ENCODE measurements around the gene NOP53.
A peak's percentile ranks its signal among the peaks of the same experiment; 100 is the strongest.
"Not testable (repeated sequence)": the region's sequence is repeated elsewhere in the genome, so short reads cannot be mapped to it uniquely, and the experiment has no call there.

The NOP53 gene

GRCh38 chr19:47768604-47769003 is 23.3 kb downstream of the NOP53 start:
- H3K4me2 ChIP-seq (ENCODE audit: low read length) = no peak overlapping the region
- H2AFZ ChIP-seq (ENCODE audit: low read depth, low read length) = no peak overlapping the region
- H3K79me2 ChIP-seq (ENCODE audit: low read length) = no peaks in the 10 kb centered on the region
- no peaks in the 10 kb centered on the region for H3K27me3 ChIP-seq (ENCODE audit: low read depth, low read length)
- H3K4me3 ChIP-seq (ENCODE audit: low read length) = no peak overlapping the region
- H3K9me3 ChIP-seq (ENCODE audit: insufficient read depth, low read length) = no peaks in the 10 kb centered on the region
- H3K4me1 ChIP-seq (ENCODE audit: low read length) = peaks cover 33% of the 10 kb centered on the region
- no peaks in the 10 kb centered on the region for H4K20me1 ChIP-seq (ENCODE audit: insufficient read depth, low read length)
- no peak overlapping the region for H3K27ac ChIP-seq (ENCODE audit: low read length)
- no peak overlapping the region for H3K9ac ChIP-seq (ENCODE audit: low read length)
- H3K36me3 ChIP-seq (replicated peaks; ENCODE audit: low read depth, low read length) = no peaks in the 10 kb centered on the region
- TF ChIP-seq CTCF (IDR thresholded peaks at IDR 0.05; ENCODE audit: low read depth, low read length) = no peak
- no peak for TF ChIP-seq EZH2phosphoT487 (IDR thresholded peaks at IDR 0.05; ENCODE audit: low read depth)

- Histone ChIP-seq H2AFZ (ENCODE audit: low read depth, low read length) (no peak overlapping the region), H3K4me2 (ENCODE audit: low read length) (peak overlapping the region; percentile 39), H3K27ac (ENCODE audit: low read length) (no peak overlapping the region), H3K9ac (ENCODE audit: low read length) (no peak overlapping the region), H3K9me3 (ENCODE audit: insufficient read depth, low read length) (no peaks in the 10 kb centered on the region), H3K36me3 (replicated peaks; ENCODE audit: low read depth, low read length) (no peaks in the 10 kb centered on the region), H3K79me2 (ENCODE audit: low read length) (no peaks in the 10 kb centered on the region), H3K4me1 (ENCODE audit: low read length) (peaks cover 33% of the 10 kb centered on the region), H3K27me3 (ENCODE audit: low read depth, low read length) (no peaks in the 10 kb centered on the region), H3K4me3 (ENCODE audit: low read length) (no peak overlapping the region), H4K20me1 (ENCODE audit: insufficient read depth, low read length) (no peaks in the 10 kb centered on the region)
- TF ChIP-seq EZH2phosphoT487 (IDR thresholded peaks at IDR 0.05; ENCODE audit: low read depth) = no peak
- TF ChIP-seq CTCF (IDR thresholded peaks at IDR 0.05; ENCODE audit: low read depth, low read length) = no peak
Observed at GRCh38 chr19:47769534-47769933, 24.2 kb downstream of the NOP53 start.

GRCh38 chr19:47771291-47771690 is 25.9 kb downstream of the NOP53 start:
- H3K27me3 ChIP-seq (ENCODE audit: low read depth, low read length); H3K79me2 ChIP-seq (ENCODE audit: low read length); H3K4me2 ChIP-seq (ENCODE audit: low read length); H3K9ac ChIP-seq (ENCODE audit: low read length); H3K36me3 ChIP-seq (replicated peaks; ENCODE audit: low read depth, low read length); H4K20me1 ChIP-seq (ENCODE audit: insufficient read depth, low read length); H3K4me3 ChIP-seq (ENCODE audit: low read length); H3K27ac ChIP-seq (ENCODE audit: low read length); H3K9me3 ChIP-seq (ENCODE audit: insufficient read depth, low read length); H2AFZ ChIP-seq (ENCODE audit: low read depth, low read length): not testable (repeated sequence)
- H3K4me1 ChIP-seq (ENCODE audit: low read length) = peaks cover 19% of the 10 kb centered on the region

- no peak overlapping the region for H3K27ac ChIP-seq (ENCODE audit: low read length)
- H3K79me2 ChIP-seq (ENCODE audit: low read length) = peaks cover 16% of the 10 kb centered on the region
- TF ChIP-seq EZH2phosphoT487 (IDR thresholded peaks at IDR 0.05; ENCODE audit: low read depth) (no peak), CTCF (IDR thresholded peaks at IDR 0.05; ENCODE audit: low read depth, low read length) (no peak)
- H4K20me1 ChIP-seq (ENCODE audit: insufficient read depth, low read length) = no peaks in the 10 kb centered on the region
- no peaks in the 10 kb centered on the region for H3K27me3 ChIP-seq (ENCODE audit: low read depth, low read length)
- H3K4me1 ChIP-seq (ENCODE audit: low read length) = peaks cover 9% of the 10 kb centered on the region
- no peak overlapping the region for H2AFZ ChIP-seq (ENCODE audit: low read depth, low read length)
- no peaks in the 10 kb centered on the region for H3K9me3 ChIP-seq (ENCODE audit: insufficient read depth, low read length)
- no peaks in the 10 kb centered on the region for H3K36me3 ChIP-seq (replicated peaks; ENCODE audit: low read depth, low read length)
- no peak overlapping the region for H3K9ac ChIP-seq (ENCODE audit: low read length)
- H3K4me3 ChIP-seq (ENCODE audit: low read length) = no peak overlapping the region
- no peak overlapping the region for H3K4me2 ChIP-seq (ENCODE audit: low read length)
Observed at GRCh38 chr19:47776568-47776967, 31.2 kb downstream of the NOP53 start.

- Histone ChIP-seq H3K9ac (ENCODE audit: low read length) (peak overlapping the region; percentile 88), H3K79me2 (ENCODE audit: low read length) (peaks cover 16% of the 10 kb centered on the region), H3K4me2 (ENCODE audit: low read length) (peak overlapping the region; percentile 94), H3K4me3 (ENCODE audit: low read length) (peak overlapping the region; percentile 86)
- H3K4me1 ChIP-seq (ENCODE audit: low read length); H3K27ac ChIP-seq (ENCODE audit: low read length); H3K27me3 ChIP-seq (ENCODE audit: low read depth, low read length); H4K20me1 ChIP-seq (ENCODE audit: insufficient read depth, low read length); H3K9me3 ChIP-seq (ENCODE audit: insufficient read depth, low read length); H2AFZ ChIP-seq (ENCODE audit: low read depth, low read length); H3K36me3 ChIP-seq (replicated peaks; ENCODE audit: low read depth, low read length): not testable (repeated sequence)
Observed at GRCh38 chr19:47777245-47778048, 32.1 kb downstream of the NOP53 start.

All from OCI-LY3 (cell line).